HFF-Myc (cell line): ENCODE measurements around the gene KAZN.

Experiments used
- DNase-seq: peaks from one replicate; pipeline ENCODE4 v3.0.0-alpha.2; 2011; ENCODE audit warnings: low read depth; ENCODE audit errors: extremely low read depth
- H3K4me3 ChIP-seq: replicated peaks from 2 replicates; pipeline ENCODE4 v1.5.1; 2011; ENCODE audit warnings: low read depth, mild to moderate bottlenecking, control low read depth, low read length
- CTCF ChIP-seq: IDR thresholded peaks from 2 replicates; pipeline ENCODE4 v1.5.1; 2012; ENCODE audit warnings: mild to moderate bottlenecking, low read depth, low read length, control low read depth; ENCODE audit errors: missing control alignments

The KAZN gene

GRCh38 chr1:14976256-14976655 lies 377.8 kb downstream of the KAZN start:
- no peak for TF ChIP-seq CTCF
- DNase-seq, result no peak
- no peak overlapping the region for H3K4me3 ChIP-seq

- no peak overlapping the region for H3K4me3 ChIP-seq
- DNase-seq, result no peak
- TF ChIP-seq CTCF, result no peak
These were observed 378.9 kb downstream of the KAZN start for GRCh38 chr1:14977338-14977931.

DNA sequence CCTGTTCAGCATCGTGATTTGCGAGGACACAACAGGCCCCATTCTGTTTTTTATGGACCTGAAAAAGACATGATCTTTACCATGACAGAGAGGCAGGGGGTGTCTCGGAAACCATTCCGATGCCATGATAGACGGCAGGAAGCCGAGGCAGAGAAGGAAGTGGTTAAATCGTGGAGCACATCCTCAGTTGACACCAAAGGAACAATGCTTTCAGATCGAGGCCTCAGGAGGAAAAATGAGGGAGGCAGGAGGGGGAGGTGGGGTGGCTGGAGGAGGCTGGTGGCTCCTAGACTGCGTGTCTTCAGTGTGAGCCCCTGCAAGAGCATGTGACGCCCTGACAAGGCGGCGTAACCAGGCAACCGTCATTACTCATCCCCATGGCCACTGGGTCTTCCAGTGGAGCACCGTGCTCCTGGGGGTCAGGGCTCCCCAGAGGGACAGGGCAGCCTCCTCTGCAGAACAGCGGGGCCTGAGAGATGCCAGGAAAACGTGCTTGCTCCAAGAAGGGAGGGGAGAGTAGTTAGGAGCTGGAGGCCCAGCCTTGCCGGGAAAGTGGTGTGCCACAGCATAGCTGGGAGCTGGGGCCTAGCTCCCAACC lies 382.2 kb downstream of the KAZN start:
- H3K4me3 ChIP-seq, result no peak overlapping the region
- no peak for DNase-seq
- no peak for TF ChIP-seq CTCF

GRCh38 chr1:14982029-14982428 lies 383.5 kb downstream of the KAZN start:
- TF ChIP-seq CTCF, result no peak
- no peak for DNase-seq

DNA sequence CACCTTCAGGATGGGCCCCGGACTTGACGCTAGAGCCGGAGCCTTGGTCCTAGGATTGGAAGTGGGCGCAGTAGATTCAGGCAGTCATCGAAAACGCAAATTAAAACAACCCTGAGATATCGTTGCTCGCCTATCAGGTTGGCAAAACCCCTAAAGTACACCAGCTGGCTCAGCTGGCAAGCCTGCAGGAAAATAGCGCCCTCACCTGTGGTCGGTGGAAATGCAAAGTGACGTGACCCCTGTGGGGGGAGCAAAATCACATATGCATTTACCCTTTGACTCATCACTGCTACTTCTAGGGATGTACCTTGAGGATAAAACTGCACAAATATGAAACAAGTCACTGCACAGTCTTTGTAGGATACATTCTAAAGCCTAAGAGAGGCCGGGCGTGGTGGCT lies 384.8 kb downstream of the KAZN start:
- DNase-seq, result no peak
- TF ChIP-seq CTCF, result peak; percentile 13
- no peak overlapping the region for H3K4me3 ChIP-seq

More at GRCh38 chr1:14982029-14982428, 383.5 kb downstream of the KAZN start:
- no peak overlapping the region for H3K4me3 ChIP-seq

DNA sequence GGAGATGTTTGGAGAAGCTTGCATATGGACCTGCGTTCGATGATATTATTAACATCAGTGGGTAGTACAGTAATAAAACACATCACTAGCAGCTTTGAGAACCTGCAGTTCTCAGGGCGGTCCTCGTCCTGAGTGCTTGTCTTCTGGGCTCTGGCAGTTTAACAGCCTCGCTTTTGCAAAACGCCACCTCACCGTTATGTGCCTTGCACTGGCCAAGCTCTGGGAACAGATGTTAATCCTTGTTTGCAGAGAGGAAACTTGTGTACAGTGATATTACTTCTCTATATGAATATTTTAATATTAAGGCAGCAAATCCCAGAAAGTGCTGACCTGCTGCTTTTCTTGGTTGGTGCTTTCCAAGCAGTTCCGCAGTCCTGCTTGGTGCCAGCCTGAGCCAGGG lies 387.7 kb downstream of the KAZN start:
- no peak overlapping the region for H3K4me3 ChIP-seq
- no peak for DNase-seq
- TF ChIP-seq CTCF, result no peak
